Measurements from ENCODE around the gene PGRMC1.
"Not testable (repeated sequence)": the region's sequence is repeated elsewhere in the genome, so short reads cannot be mapped to it uniquely, and the experiment has no call there.

Gene PGRMC1

DNA sequence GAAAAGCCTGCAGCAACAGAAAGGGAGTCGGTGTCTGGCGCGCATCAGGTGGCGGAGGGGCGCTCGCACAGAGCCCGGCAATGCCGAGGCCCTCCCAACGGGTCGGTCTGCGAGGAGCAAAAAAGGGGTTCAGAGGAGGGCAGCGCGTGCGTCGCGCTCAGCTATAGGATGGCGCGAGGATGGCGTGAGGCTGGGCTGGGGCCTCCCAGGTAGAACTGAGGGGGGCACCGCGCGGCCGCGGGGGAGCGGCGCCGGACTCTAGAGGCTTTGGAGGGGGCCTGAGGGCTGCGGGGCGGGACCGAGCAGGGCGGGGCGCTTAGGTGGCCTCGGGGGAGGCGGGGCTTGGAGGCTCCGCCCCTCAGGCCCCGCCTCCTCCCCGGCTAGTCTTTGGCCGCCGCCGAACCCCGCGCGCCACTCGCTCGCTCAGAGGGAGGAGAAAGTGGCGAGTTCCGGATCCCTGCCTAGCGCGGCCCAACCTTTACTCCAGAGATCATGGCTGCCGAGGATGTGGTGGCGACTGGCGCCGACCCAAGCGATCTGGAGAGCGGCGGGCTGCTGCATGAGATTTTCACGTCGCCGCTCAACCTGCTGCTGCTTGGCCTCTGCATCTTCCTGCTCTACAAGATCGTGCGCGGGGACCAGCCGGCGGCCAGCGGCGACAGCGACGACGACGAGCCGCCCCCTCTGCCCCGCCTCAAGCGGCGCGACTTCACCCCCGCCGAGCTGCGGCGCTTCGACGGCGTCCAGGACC, at the start of gene PGRMC1:
TSS of gene PGRMC1 (plus strand) at position 414 of the 751 bp plus-strand sequence. CDS start at position 493, 79 bp downstream.
- peak; percentile 49 for DNase-seq

DNA sequence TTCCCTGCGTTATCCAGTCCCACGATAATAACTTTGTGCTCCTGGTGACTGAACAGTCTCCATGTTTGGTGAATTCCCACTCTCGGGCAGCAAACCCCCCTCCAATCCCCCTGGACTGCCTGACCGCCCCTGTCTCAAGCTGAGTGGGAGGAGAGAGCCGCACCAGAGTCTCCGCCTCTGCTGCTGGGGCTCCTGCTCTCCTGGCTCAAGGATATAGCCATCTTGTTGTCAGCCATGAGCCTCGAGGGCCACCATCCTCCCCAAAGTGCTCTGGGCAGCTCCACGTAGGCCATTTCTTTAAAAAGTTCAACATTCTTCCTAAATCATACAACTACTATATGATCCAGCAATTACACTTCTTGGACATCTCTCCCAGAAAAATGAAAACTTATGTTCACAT, 49.3 kb upstream of the PGRMC1 start:
- DNase-seq = no peak

- no peak for DNase-seq
Observed at GRCh38 chrX:119187298-119187697, 48.8 kb upstream of the PGRMC1 start.

- DNase-seq = no peak
Observed at GRCh38 chrX:119189115-119189514, 47.0 kb upstream of the PGRMC1 start.

DNA sequence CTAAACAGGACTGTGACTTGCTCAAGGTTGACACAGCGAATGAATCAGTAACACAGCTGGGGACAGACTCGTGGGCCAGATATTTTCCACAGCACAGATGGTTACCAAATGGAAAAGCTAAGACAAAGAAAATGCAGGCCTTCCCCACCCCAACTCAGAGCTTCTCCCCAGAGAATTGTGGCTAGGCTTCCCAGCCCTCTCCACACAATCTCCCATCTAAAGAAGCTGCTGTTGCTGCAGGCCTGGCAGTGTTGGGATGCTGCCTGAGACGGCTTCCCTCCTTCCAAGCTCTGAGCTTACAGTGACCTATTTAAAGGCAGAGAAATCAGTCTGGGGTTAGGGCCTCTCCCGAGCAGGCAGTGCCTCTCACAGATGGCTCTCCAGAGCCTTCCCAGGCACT, 46.5 kb upstream of the PGRMC1 start:
- no peak for DNase-seq

- DNase-seq = no peak
Observed at GRCh38 chrX:119190091-119190681, 45.9 kb upstream of the PGRMC1 start.

GRCh38 chrX:119190831-119191230, 45.3 kb upstream of the PGRMC1 start:
- no peak for DNase-seq

DNA sequence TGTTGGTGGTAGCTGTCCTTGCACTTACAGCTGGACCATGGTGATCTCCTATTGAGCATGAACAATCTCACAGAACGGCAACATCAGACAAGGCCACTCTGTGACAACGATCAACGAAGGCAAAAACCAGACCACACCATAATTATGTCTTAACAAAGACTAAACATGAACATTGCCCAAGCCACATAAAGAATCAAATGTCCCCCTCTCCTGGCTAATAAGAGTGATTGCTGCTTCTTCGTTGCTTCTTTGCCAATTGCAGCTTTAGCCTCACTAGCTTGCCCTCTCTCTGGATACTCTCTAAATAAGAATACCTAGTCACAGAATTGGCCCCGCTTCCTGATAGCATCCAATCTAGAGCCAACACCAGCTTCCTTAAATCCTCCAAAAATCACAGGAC, 41.5 kb upstream of the PGRMC1 start:
- no peak for DNase-seq

GRCh38 chrX:119201570-119201969, 34.5 kb upstream of the PGRMC1 start:
- no peak for DNase-seq

- DNase-seq = no peak
Observed at GRCh38 chrX:119206203-119206602, 29.9 kb upstream of the PGRMC1 start.

- DNase-seq = not testable (repeated sequence)
Observed at GRCh38 chrX:119207483-119207882, 28.6 kb upstream of the PGRMC1 start.

DNA sequence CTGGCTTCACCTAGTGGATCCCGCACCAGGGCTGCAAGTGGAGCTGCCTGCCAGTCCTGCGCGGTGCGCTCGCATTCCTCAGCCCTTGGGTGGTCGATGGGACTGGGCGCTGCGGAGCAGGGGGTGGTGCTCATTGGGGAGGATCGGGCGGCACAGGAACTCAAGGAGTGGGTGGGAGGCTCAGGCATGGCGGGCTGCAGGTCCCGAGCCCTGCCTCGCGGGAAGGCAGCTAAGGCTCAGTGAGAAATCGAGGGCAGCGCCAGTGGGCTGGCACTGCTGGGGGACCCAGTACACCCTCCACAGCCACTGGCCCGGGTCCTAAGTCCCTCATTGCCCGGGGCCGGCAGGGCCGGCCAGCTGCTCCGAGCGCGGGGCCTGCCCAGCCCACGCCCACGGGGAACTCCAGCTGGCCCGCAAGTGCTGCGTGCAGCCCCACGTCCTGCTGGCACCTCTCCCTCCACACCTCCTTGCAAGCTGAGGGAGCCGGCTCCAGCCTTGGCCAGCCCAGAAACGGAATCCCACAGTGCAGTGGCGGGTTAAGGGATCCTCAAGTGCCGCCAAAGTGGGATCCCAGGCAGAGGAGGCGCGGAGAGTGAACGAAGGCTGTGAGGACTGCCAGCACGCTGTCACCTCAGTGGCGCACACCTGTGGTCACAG, 27.6 kb upstream of the PGRMC1 start:
- DNase-seq = no peak

GRCh38 chrX:119210931-119211648, 25.0 kb upstream of the PGRMC1 start:
- not testable (repeated sequence) for DNase-seq

DNA sequence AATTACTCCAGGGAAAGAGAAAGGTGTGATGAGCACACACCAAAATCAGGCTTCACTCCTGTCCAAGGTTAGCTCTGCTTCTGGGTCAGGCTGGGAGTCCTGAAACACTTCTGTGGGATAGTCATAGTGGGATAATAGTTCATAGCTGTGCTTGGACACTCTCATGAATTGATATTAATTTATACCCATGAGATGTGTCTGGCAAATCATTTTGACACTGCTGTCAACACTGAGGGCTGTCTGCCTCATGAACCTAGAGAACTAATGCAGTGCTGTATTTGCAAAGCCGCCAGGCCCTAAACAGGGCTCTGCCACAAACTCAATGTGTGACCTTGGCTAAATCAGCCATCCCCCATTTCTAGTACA, 24.5 kb upstream of the PGRMC1 start:
- DNase-seq = no peak

DNA sequence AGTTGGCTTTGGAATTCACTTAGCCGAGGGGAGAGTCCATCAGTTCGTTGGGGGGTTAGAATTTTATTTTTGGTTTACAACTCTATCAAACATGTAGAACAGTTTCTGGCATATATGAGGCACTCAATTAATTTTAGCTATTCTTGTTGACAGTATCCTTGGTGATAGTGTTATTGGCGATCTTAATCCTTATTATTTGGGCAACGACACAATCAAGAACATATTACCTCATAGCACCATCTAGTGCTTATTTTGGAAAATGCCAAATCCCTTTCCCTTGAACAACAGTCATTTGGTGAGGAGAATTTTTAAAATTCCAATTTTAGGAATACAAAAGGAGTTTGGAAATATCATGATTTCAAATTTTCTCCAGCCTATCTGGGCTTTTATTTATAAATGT, 17.9 kb upstream of the PGRMC1 start:
- no peak for DNase-seq

DNA sequence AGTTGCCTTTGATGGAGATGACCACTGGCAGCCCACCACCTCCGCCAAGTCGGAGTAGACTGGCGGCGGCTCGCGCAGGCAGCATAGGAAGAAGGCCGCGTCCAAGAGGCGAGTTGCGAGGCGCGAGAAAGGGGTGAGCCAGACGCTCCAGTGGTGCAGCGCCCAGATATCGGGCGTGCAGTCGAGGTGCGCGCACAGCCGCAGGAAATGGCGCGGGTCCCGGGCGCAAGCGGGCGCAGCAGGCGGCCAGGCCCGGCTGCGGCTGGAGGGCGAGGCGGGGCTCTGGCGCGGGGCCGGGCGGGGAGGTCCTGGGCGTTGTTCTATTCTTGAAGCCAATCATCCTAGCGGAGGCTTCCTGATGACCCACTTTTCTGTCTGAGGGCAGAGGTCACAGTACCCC, 13.2 kb upstream of the PGRMC1 start:
- no peak for DNase-seq

DNA sequence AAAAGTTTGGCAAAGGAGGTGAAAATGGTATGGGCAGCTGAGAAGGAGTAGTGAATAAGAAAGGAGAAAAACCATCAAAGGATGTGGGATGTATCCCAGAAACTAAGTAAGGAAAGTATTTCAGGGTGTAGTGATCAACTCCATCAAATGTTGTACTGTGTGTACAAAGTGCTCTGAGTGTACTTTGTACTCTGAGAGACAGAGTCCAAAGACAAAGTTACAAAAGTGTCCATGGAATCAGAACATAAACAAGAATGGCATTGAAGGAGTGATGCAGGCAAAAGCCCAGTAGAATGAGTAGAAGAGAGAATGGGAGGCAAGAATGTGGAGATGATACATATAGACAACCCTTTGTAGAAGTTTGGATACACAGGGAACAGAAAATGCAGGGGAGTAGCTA, 12.3 kb upstream of the PGRMC1 start:
- DNase-seq = no peak

GRCh38 chrX:119226446-119226845, 9.6 kb upstream of the PGRMC1 start:
- no peak for DNase-seq

DNA sequence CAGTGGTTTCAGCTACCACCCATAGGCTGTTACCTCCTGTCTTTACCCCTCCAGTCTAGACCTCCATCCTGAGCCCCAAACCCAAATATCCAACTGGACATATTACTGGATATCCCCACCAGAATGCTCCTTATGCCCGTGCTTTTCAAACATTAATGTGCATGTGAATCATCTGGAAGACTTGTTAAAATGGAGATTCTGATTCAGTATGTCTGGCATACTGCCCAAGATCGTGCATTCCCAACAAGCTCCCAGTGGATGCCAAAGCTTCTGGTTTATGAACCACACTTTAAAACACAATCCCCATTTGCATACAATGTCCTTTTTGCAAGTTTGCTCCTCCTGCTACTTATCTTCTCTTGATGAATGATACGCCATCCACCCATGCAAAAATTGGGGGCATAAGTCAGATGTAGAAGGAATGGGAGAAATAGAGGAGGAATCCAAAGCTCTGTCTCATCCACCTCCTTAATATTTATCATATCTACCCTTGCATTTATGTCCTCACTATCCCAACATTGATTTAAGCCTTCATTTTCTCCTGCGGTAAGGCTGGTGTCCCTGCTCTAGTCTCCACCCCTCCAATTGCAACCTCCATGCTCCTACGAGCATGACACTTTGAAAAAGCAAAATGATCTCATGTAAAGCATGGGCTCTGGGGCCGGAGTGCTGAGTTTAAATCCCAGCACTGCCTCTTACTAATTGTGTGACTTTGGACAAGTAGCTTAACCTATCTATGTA, 7.4 kb upstream of the PGRMC1 start:
- DNase-seq = no peak

DNA sequence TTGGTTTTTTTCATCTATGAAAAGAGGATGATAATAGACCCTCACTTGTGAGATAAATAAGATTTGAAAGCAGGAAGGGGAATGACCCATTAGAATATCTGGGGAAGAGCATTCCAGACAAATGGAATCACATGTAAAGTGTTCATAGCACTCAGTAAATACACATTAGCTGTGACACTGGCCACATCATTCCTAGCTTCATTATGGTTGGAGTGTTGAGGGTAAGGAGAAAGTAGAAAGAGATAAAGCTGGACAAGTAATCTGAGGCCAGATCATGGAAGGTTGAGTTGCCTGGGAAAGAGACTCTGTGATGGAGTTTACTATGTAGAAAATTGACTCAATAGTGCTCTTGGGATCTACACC, 6.9 kb upstream of the PGRMC1 start:
- no peak for DNase-seq

- no peak for DNase-seq
Observed at GRCh38 chrX:119230850-119231249, 5.2 kb upstream of the PGRMC1 start.

- no peak for DNase-seq
Observed at GRCh38 chrX:119231936-119232445, 4.1 kb upstream of the PGRMC1 start.

- no peak for DNase-seq
Observed at GRCh38 chrX:119235051-119235511, 1.0 kb upstream of the PGRMC1 start.

All from NCI-H446 treated with DMSO at 0.1 percent for 48 hours (cell line).